Measurements from ENCODE around the gene KRTAP2-1.
"Not testable (repeated sequence)": the region's sequence is repeated elsewhere in the genome, so short reads cannot be mapped to it uniquely, and the experiment has no call there.

DNA sequence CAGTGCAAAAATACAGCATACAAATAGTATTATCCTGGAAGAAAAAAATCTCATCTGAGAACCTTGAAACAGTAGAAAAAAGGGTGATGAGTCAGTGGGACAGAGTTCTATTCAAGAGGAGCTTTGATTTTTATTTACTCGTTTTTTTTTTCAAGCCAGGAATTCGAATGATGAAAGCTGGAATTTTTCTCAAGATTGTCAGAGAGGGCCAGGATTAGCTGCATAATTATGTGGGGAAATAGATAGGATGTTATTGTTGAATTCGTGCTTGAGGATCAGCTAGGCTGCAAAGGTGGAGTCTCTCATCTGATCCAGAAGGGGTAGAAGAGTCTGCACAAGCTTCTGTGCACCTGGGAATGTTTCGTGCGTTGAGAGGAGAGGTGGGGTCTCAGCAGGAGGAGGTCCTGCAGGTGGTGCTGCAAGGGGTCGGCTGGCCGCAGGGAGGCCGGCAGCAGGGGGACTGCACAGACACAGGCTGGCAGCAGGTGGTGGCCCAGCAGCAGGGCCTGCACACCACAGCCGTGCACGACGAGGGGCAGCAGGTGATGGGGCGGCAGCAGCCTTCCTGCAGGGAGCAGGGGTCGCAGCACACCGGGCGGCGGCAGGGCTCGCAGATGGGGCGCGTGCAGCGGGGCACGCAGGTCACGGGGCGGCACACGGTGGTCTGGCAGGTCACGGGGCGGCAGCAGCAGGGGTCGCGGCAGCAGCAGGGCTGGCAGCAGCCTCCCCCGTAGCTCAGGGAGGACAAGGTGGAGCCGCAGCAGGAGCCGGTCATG, 12.3 kb upstream of the KRTAP2-1 start:
- TF ChIP-seq, protein P1, sequence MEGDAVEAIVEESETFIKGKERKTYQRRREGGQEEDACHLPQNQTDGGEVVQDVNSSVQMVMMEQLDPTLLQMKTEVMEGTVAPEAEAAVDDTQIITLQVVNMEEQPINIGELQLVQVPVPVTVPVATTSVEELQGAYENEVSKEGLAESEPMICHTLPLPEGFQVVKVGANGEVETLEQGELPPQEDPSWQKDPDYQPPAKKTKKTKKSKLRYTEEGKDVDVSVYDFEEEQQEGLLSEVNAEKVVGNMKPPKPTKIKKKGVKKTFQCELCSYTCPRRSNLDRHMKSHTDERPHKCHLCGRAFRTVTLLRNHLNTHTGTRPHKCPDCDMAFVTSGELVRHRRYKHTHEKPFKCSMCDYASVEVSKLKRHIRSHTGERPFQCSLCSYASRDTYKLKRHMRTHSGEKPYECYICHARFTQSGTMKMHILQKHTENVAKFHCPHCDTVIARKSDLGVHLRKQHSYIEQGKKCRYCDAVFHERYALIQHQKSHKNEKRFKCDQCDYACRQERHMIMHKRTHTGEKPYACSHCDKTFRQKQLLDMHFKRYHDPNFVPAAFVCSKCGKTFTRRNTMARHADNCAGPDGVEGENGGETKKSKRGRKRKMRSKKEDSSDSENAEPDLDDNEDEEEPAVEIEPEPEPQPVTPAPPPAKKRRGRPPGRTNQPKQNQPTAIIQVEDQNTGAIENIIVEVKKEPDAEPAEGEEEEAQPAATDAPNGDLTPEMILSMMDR (IDR thresholded peaks at IDR 0.05), result not testable (repeated sequence)
- TF ChIP-seq EP300, POLR2A (IDR thresholded peaks at IDR 0.05): not testable (repeated sequence)

Data from sigmoid colon (tissue), 4 donors.